Stimulated activated CD4-positive, alpha-beta T cell treated with anti-CD3 and anti-CD28 coated beads, Interleukin-4, amount 100 ng/mL, for 1 hour (primary cell): Measurements from ENCODE around the gene CREBBP.

Source experiments
- DNase-seq: peaks from one replicate; pipeline ENCODE4 v3.0.0-alpha.2; 2020

The CREBBP gene

DNA sequence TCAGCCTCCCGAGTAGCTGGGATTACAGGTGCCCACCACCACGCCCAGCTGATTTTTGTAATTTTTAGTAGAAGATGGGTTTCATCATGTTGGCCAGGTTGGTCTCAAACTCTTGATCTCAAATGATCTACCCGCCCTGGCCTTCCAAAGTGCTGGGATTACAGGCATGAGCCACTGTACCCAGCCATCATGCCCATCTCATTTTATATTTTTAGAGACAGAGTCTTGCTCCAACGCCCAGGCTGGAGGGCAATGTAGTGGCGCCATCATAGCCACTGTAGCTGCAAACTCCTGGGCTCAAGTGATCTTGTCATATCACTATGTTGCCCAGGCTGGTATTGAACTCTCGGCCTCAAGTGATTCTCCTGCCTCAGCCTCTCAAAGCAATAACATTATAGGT, 120.0 kb downstream of the CREBBP start:
- no peak for DNase-seq

DNA sequence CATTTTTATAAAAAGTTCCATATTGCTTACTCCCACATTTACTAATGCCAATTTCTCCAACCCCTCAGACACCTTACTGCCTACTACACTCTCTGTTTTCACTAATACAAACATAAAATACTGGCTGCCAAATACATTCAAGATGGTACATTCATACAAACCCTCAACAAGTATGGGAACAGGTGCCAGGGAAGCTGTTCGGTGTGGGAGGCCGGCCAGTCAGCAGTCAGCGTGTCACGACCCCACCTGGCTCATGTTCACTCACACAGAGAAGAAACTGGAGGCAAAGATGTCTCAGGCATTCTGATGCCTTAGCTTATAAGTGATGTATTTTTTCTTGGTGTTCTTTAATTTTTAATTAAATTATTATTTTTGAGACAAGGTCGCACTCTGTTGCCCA, 120.8 kb downstream of the CREBBP start:
- no peak for DNase-seq

DNA sequence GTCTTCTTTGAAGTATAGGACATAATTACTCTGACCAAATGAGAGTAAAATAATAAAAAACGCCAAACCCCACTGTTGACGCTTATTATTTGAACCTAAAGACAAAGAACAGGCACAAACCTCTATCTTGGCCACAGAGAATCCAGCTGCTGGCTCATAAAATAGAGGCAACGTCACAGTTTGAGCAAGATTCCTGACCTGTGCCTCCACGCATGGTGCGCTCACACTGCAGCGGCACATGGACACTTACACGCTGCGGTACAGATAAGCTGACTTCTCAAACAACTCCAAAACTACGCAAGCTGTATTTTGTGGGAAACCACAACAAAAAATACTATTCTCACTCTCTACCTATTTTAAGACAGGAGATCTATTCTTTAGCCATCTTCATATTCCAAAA, 124.4 kb downstream of the CREBBP start:
- no peak for DNase-seq

DNA sequence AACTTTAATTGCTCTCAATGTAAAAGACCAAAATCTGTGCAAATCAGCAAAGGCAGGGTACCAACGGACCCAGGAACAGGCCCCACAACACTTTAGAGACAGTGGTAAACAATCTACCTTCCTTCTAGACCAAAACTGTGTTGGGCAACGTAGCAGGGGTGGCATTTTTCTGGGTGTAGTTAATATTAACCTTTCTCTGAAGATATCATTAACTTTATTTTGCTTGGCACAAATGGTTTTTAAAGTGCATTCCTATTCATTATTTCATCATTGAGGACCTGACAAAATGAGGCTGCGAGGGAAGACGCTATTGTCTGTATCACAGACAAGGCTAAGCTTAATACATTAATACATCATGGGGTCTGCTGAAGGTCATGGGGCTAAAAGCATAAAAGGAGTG, 125.3 kb downstream of the CREBBP start:
- DNase-seq = no peak

DNA sequence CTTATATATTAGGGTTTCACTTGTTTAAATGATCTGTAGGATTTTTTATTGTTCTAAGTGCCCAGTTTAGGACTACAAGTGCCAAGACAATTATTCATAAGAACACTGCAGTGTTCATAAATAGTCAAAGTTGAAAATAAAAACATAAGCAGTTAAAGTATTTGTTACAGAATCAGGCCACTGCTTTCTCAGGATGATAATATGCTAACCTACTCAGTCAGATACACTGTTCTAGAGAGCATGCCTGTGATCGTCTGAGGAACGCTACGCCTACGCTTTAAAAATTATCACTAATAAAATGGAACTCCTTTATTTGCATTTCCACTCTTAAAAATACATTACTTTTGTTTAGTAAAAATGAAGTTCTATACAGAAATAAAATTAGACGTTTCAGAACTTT, 125.7 kb downstream of the CREBBP start:
- no peak for DNase-seq

DNA sequence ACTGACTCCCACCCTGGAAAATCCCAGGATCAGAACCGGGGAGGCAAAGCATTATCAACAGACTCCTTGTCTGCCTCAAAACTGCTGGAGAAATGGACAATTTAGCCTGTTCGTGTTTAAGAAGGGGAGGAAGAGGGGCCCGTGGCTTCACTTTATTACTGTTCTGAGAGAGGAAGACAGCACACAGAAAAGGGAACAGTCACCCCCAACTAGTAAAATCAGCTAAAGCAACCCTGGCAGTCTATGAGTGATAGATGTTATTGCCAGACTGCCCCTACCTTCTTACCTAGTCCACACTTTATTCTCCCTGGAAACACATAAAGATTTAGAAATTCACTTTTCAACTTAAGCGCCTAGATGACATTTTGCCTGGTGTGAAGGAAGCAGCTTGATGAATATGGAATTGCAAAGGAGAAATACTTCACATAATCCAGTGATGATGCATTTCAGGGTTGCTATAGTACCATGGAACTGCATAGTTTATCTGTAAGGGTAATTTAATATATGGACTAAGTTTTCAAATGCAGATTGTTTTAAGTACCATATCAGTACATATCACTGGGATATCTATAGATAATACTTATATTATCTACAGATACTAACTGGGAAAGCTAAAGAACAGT, 126.3 kb downstream of the CREBBP start:
- DNase-seq = no peak

DNA sequence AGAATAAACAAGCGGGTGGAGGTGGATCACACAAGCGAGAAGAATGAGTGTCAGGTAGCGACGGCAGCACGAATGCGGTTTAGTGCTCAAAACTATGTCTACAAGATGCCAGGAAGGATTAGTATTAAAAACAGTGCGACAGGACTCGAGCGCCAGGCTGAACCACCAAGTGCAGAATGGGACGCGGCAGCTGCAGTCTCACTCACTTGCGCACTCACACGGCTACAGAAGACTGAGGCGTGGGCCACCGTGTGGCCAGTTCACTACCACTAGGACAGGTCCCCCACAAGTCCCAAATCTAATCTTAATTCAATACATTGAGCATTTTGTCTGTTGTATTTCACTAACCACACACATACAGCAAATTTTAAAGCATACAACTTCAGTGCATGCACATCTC, 127.5 kb downstream of the CREBBP start:
- no peak for DNase-seq

DNA sequence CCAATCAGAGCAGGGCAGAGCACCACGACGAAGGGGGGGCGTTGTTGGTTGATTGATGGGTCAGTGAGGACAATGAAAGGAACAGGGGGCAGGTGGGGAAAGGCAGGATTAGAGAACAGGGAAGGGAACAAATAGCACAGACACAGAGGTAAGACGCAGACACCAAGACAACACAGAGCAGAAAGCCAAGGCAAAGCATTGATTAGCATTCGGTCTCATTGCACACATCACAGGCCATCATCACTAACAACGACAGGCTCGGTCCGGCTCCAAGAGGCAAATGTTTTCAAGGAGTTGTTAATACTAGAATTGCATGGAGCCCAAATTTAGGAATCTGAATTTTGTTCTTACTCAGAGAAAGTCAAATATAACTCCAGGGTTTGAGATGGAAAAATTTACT, 128.6 kb downstream of the CREBBP start:
- no peak for DNase-seq

DNA sequence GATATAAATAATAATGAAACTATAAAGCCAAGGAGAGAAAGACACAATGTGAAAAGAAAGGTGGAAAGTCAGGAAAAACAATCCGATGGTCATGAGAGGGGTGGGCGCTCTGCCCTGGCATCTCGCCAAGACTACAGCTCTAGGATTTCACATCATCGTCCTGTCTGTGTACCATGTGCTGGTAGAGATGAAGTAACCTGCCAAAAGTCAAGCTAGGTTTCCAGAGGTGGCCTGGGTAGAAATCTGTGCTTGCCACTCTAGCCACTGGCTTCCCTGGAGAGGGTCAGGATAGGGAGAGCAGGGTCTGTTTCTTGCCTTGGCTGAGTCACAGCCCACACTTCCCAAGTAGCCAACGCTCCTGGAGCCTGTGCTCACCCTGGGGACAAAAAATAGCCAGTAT, 132.2 kb downstream of the CREBBP start:
- DNase-seq = no peak

DNA sequence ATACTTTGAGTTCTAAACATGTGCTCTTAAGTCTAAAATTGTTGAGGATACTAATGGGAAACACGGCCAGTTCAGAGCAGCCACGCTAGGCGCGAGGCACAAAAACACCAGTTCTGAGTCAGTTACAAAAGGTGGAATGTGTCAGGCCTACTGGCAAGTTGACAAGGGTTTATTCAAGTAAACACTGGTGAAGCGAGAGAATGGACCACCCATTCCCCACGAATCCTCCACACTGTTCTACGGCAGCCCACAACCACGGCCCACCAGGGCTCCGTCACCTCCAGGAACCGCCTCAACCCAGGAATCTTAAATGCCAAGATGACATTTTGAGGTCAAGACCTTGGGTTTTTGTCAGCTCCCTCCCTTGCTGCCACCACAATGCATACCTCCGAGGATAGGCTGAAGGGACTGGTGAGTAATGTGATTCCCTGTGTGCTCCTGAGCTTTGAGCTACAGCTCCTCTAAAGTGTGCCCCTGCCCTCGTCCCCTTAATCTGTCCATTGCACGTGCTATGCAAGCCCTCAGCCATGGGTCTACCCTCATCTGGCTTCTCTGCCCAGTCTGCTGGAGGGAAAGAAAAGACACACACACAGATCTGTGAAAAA, 134.7 kb downstream of the CREBBP start:
- DNase-seq = no peak

DNA sequence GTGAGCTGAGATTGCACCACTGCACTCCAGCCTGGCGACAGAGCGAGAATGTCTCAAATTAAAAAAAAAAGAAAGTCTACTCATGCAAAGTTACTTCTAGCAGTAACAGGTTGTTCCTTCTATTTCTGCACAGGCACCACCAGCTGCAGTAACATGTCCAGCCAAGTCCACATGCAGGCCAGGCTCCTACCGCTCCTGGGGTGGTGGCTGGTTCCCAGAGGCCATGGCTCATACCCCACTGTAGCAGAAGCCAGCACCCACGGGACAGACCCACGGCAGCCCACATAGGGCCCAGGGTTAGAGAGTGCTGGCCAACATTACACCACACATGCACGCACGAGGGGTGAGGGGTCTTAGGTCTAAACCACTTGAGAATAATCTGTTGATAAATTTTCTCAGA, 136.5 kb downstream of the CREBBP start:
- DNase-seq = no peak

DNA sequence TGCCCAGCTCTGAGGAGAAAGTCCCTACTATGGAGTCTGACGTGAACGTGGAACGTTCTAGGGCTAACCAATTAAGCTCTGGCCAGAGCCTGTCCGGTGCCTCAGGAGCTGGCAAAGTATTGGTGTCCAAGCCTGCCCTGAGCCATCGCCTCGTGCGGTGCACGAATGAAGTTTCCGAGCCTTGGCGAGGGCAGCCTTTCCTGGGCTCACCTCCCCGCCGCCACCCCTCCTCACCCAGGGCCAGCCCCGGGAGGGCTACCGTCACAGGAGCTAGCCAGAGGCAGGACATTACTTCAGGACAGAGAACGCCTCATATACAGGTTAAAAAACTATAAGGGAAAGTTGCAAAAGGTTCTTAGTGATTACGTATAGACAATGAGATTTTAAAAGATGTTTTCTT, 139.6 kb downstream of the CREBBP start:
- DNase-seq = no peak

DNA sequence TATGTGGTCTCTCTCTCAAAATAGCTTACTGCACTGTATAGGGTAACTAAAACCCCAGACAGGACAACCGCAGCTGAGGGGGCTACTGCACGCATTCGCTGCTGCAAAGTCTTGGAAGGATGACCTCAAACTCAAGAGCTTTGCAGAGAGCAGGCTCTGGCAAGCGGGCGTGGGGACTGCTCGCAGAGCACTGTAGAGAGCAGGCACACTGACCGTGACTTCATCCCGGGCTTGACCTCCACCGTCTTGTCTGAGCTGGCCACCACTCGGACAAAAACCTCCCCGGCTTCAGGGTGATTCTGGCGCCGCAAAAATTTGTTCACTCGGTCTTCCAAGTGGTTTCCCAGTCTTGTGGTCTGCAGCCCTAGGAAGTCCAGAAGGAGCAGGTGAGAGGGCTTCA, 140.3 kb downstream of the CREBBP start:
- DNase-seq = no peak

DNA sequence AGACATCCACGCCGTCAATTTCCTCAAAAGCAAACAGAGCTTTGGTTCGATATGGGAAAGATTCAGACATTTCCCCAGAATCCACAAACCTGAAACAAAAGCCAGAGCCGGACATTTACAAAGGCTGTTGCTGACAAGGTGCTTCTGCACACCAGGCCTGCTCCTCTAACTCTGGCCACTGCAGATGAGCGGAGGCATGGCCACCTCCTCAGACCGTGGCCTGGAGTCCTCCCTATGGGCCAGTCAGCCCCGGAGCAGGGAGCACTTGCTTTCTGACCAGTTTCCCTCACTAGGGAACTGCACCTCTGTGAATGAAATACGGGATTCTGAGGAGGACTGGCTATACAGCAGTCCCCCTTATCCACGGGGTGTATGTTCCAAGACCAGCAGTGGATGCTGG, 140.9 kb downstream of the CREBBP start:
- no peak for DNase-seq

DNA sequence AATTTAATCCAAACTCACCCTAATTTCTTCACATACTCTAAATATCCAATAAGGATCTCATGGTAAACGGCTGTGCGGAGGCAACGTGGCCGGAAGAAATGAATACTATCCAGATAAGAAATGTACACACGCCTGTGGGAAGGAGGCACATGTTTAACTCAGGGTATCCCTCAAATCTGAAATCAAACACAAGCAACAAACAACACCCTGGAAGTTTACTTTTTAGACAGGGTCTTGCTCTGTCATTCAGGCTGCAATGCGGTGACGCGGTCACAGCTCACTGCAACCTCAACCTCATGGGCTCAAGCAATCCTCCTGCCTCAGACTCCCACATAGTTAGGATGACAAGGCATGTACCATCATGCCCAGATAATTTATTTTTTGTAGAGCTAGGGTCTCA, 142.0 kb downstream of the CREBBP start:
- no peak for DNase-seq

DNA sequence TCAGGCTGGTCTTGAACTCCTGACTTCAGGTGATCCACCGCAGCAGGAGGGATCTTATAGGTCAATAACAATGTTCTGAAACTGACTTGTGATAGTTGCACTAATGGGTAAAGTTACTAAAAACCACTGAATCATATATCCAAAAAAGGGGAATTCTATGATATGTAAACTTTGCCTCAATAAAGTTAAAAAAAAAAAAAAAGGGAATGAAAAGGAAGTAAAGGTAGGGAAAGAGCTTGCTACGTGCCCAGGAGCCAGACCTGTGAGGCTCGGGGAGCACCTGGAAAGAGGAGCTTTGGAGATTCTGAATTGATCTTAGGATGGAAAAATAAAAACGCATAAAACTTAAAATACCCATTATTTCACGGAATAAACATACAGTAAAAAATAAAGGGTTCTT, 142.4 kb downstream of the CREBBP start:
- no peak for DNase-seq

DNA sequence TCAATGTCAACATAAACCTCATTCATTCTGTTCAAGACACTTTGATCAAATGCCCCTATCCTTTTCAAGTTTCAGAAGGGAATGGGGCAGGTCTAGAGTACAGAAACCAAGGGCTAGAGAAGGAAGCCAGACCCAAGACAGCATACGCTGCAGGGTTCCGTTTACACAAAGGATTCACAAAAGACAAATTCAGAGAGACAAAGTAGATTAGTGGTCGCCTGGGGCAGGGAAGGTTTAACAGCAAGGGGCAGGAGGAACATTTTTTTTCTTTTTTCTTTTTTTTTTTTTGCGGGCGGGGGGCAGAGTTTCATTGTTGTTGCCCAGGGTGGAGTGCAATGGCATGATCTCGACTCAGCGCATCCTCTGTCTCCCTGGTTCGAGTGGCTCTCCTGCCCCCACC, 143.3 kb downstream of the CREBBP start:
- no peak for DNase-seq

DNA sequence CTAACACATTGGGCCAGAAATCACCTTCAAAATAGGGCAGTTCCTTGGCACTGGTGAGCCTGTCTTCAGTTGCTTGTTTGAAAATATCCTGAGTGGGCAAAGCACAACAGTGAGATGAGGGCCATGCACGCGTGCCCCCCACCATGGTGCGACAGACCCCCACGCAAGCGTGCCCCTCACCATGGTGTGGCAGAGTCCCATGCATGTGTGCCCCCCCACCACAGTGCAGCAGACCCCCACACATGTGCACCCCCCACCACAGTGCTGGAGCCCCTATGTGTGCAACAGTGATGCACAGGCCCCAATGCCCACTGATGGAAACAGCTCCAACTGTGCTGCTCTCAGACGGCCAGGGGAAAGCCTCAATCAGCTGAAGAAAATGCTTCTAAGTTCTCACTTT, 144.4 kb downstream of the CREBBP start:
- no peak for DNase-seq

DNA sequence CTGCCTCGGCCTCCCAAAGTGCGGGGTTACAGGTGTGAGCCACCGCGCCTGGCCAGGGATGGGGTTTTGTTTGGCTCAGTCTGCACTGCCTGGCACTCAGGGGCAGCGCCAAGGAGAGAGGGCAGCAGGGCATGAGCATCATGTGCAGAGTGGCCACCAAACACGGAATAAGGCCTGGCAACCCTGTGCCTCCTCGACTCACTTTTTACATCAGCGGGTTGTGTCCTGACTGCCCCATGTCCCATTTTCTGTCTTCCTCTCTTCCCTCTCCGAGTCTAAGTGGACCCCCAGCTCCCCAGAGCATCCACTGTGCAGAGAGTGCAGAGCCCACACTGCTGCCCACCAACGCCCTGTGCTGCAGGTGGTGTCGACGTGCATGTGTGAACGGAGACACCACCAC, 145.0 kb downstream of the CREBBP start:
- DNase-seq = no peak

DNA sequence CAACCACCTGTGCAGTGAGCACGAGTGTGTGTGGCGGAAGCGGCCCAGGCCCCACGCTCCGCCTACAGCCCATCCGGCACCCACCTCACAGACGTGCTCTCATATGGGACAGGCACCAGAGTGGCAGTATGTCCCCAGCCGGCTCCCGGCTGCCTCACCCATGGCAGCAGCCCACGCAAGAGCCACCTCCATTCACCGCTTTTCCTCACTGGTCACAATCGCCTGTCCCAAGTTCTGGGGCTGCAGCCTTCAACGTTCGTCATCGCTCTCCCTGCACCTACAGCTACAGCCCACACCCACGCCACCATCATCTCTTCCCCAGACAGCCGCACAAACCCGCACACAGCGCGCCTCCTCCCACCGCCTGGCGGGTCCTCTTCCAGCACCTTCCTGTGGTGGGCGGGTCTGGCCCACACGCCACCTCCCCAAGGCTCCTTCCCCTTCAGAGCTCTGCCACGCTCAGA, 145.7 kb downstream of the CREBBP start:
- no peak for DNase-seq

DNA sequence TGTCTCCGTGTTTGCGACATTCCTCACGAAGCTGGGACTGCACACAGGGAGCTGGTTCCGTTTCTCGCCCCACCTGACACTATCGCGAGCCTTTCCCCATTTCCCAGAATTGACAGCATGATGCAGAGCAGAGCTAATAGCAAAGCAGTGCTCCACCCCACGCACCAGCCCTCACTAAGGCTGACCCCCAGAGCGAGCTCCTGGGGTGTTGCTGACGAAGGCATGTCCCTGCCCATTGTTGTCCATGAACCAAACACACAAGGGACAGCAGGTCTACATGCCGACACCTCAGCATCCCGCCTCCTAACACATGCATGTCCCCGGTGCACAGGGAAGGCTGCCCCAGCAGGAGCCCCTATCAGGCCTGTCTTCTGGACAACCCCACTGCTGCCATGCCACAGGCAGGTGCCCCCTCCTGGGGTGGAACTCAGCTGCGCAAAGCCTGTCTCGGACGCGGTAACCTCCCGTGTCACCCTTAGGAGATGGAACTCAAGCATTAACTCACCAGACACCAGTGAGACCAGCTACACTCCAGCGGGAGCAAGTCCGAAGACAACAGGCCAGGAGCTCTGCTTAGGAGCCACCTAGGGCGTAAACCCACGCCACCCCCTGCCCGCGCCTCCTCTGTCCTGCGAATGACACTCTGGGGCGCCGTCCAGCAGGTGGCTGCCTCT, 146.3 kb downstream of the CREBBP start:
- DNase-seq = no peak

DNA sequence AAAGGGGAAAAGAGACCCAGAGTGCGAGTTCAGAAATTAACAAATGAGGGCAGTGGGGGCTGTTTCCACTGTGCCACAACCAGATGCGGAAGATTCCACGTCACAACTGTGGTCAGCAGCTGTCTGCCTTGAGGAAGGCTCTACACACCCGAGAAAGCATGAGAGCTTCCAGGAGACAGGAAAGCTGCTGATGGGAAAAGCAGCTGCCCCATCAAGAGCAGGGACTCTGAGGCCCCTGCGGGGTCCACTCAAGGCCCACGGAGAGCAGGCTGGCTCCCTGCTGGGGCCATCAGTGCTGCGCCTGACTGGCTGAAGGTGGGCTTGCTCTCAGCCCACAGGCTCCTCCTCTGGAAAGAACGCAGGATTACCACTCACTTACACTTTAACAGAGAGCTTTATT, 148.3 kb downstream of the CREBBP start:
- DNase-seq = no peak

DNA sequence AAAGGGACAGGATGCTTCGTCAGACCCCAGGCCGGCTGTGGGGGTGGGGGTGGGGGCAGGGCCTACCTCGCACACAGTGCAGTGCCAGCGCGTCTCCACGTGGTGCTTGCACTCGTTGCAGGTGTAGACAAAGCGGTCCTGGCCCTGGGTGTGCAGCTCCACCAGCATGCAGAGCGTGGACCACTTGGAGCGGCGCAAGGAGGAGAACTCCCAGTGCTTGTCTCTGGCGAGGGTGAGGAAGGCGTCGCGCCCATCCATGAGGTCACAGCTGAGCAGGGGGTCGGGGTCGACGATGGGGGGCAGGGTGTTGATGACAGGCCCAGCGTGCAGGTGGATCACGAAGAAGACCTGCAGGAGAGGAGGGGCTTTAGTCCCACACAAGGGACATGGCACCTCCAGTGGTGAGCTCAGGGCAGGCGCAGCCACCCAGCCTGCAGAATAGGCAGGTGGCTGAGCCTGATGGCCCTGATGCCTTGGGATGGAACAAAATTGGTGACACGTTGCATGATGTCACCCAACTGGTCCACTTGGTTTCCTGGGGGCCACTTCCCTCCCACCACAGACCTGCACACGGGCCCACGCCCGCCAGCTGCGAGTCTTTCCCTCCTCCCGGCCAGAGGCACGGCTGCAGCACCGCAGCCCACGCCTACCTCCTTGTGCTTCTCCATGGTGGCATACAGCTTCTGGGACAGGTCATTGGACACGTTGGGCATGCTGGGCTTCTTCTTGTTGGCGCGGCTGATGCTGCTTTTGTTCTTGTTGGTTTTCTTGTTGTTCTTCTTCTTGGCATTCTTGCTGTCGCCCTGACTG, 149.2 kb downstream of the CREBBP start:
- no peak for DNase-seq
